NCI-H460 (cell line): Measurements from ENCODE around the gene OR6S1. TPM values are rescaled to one million over a fixed set of nuclear protein-coding genes. Genes with fewer than 3 reads are reported as not detected.

ENCODE experiments used
- small RNA-seq, 2 experiments: library from RNA; depleted of rRNA; stranded (forward); fragments of <200 nt; gene quantifications; one replicate each; pipeline ENCODE3, GENCODE V24; 2014
- total RNA-seq: library from RNA; depleted of rRNA; stranded (reverse); fragments of >200 nt; shearing (Covaris generic); gene quantifications from 2 replicates; pipeline ENCODE4 v1.2.3, GENCODE V29; 2014; rRNA removed

Gene OR6S1
- total RNA-seq, 1 experiment from 2014 or later, result not detected

Small RNA genes lying within 50 kb of the gene (small RNA-seq; reads per million reads assigned to genes)
- gene RF00019, result 0 reads per million in 2 experiments

Other genes with a start within 250 kb of the OR6S1 start
- gene TEP1, start 228.2 kb downstream of the OR6S1 start, total RNA-seq, result 13.0 and 13.3 TPM in 2 replicates
- not detected in 2 replicates for gene KLHL33, start 205.5 kb downstream of the OR6S1 start, total RNA-seq
- 29.6 and 32.6 TPM in 2 replicates for gene OSGEP, start 186.9 kb downstream of the OR6S1 start, total RNA-seq
- 96.7 and 151 TPM in 2 replicates for gene APEX1, start 186.5 kb downstream of the OR6S1 start, total RNA-seq
- 17.3 and 20.6 TPM in 2 replicates for gene PIP4P1, start 180.3 kb downstream of the OR6S1 start, total RNA-seq
- gene PNP, start 172.3 kb downstream of the OR6S1 start, total RNA-seq, result 83.5 and 89.9 TPM in 2 replicates
- gene RNASE10, start 136.2 kb downstream of the OR6S1 start, total RNA-seq, result not detected in 2 replicates
- not detected in 2 replicates for gene RNASE9, start 80.6 kb downstream of the OR6S1 start, total RNA-seq
- gene RNASE11, start 53.7 kb downstream of the OR6S1 start, total RNA-seq, result not detected in 2 replicates
- gene RNASE12, start 50.3 kb downstream of the OR6S1 start, total RNA-seq, result not detected in 2 replicates
- gene RNASE4, start 42.9 kb upstream of the OR6S1 start, total RNA-seq, result 22.9 and 36.7 TPM in 2 replicates
- gene ANG, start 47.1 kb upstream of the OR6S1 start, total RNA-seq, result 12.5 and 14.7 TPM in 2 replicates
- gene EDDM3A, start 104.2 kb upstream of the OR6S1 start, total RNA-seq, result not detected in 2 replicates
- gene EDDM3B, start 126.7 kb upstream of the OR6S1 start, total RNA-seq, result not detected in 2 replicates
- gene RNASE6, start 139.6 kb upstream of the OR6S1 start, total RNA-seq, result 0.20 TPM in 1 of 2 replicates, not detected in the other
- not detected in 2 replicates for gene RNASE1, start 161.2 kb upstream of the OR6S1 start, total RNA-seq
- gene RNASE3, start 249.7 kb upstream of the OR6S1 start, total RNA-seq, result not detected in 2 replicates